GM20431 (cell line): Measurements from ENCODE around the gene MGAT5B.

Experiments used
- in situ Hi-C: fragments of 300-500 bp; cut with MseI, MboI; formaldehyde crosslinking; loops from one replicate; pipeline ENCODE4 v1.15.0; 2020; ENCODE audit warnings: low sequenced_read_pairs; ENCODE audit not compliant: unreplicated experiment

The MGAT5B gene

GRCh38 chr17:76994237-76994637 lies 126.0 kb downstream of the MGAT5B start:
- in situ Hi-C loops, result no loop called here

DNA sequence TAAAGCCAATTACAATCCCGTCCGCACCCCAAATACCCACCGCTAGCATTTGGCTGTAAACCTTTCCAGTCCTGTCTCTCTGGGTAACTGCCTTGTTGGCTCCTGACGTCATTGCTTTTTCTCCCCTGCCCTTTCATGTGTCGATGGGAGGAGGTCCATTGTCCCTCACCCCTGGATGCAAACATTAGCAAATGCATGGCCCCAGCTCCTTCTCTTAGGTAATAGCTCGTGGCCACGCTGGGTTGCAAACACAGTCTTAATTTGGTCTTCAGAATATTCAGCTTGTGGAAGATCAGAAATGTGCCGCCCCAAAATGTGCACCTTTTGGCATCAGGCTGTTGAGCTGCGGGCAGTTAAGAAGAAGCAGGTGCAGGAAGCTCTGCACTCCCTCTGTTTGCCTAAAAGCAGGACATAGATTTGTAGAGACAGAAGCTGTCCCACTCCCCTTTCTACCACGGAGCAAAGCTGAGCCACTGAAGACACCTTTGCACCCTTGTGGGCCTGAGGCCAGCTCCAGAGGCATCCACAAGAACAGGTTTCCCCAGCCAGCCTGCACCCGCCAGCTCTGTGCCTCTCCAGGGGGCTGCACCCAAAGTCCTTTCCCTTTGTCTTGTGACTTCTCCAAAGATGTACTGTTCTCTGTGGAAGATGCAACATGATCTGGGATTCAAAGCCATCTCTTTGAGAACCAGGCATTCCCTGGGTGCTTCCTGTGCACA lies 127.3 kb downstream of the MGAT5B start:
- in situ Hi-C loops, result no loop called here

DNA sequence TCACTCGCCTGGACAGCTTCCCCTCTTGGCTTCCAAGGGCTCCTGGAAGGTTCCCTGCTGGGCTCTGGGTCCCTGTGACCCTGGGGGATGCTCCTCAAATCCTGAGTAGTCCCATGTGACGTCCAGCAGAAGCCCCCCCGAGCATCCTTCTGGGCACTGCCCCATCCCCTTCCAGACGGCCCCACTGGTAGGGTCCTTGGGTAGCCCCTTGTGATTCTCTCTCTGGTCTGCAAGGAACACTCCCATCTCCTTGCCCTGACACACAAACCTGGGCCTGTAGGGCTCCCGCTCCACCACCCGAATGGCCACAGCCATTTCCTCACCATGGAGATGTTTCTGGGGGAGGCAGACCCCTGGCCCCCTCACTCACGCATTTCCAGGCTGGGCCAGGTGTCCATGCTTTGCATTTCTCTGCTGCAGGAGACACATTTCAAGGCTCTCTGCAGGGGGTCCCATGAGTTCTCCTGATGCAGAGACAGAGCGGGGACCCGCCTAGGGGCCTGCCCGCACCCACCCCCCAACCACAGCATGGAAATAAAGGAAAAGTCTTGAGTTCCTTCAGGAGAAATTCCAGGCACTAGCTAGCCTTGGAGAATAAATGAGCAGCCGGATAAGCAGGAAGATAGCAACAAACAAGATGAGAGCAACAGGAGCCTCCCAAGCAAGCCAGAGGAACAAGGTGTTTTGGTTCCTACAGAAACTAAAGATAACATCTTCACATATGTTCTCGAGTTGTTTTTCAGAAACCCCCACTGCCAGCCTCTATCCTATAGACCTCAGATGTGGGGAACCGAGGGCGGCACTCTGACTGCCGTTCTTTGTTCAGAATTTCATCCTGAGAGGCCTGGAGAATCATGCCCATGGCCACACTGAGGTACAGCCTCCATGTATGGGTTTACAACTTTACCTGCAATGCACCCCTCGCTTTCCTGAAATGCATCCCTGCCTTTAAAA lies 128.8 kb downstream of the MGAT5B start:
- in situ Hi-C loops, result no loop called here

DNA sequence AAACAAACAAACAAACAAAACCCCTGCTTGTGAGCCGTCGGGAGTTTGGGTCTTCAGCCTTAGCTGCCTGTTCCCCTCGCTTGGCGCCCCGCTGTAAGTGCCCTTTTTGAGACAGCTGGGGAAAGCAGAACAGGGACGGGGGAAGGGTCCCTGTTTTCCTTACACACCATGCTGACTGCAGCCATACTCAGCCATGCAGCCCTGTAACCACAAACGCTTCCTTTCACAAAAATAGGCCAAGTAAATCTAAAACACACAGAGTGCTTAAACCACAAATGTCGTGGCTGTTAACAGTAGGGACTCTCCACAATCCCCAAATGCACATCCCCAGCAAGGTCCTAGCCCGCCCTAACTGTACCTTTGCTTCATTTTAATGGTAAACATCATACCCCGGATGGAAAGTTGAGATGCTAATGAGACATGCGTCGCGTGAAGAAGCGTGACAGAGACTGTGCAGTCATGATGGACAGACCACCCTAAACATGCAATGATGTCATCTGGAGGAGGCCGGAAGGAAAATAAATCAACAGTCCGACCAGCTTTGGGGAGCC lies 129.9 kb downstream of the MGAT5B start:
- in situ Hi-C loops, result no loop called here

- in situ Hi-C loops, result no loop called here
These were observed 130.6 kb downstream of the MGAT5B start for GRCh38 chr17:76998839-76999238.
